HG03439 (cell line): ENCODE measurements around the gene PLA2R1.

Experiments used
- ATAC-seq: cut with Tn5 transposase; IDR thresholded peaks from one replicate; pipeline ENCODE4 v1.9.1; 2021; ENCODE audit warnings: mild to moderate bottlenecking, moderate library complexity; ENCODE audit not compliant: unreplicated experiment

PLA2R1 gene

GRCh38 chr2:159897720-159898119, 164.7 kb downstream of the PLA2R1 start:
- no peak for ATAC-seq

GRCh38 chr2:159897081-159897480, 165.3 kb downstream of the PLA2R1 start:
- ATAC-seq = no peak

GRCh38 chr2:159895258-159896065, 167.0 kb downstream of the PLA2R1 start:
- ATAC-seq = peak; percentile 56

GRCh38 chr2:159894145-159894838, 168.1 kb downstream of the PLA2R1 start:
- ATAC-seq = no peak

- no peak for ATAC-seq
Observed at GRCh38 chr2:159892990-159893810, 169.2 kb downstream of the PLA2R1 start.

GRCh38 chr2:159891917-159892730, 170.3 kb downstream of the PLA2R1 start:
- ATAC-seq = no peak

GRCh38 chr2:159891267-159891588, 171.2 kb downstream of the PLA2R1 start:
- ATAC-seq = no peak

GRCh38 chr2:159890551-159891266, 171.7 kb downstream of the PLA2R1 start:
- ATAC-seq = no peak

GRCh38 chr2:159882130-159882745, 180.2 kb downstream of the PLA2R1 start:
- no peak for ATAC-seq
